HEK293 (cell line): ENCODE results near the gene FAM136A.

ENCODE experiments used
- SP2 ChIP-seq: fragments of 450-650 bp; formaldehyde crosslinking; IDR thresholded peaks from 2 replicates; pipeline ENCODE4 v1.5.1; 2016; ENCODE audit warnings: missing biosample characterization, missing genetic modification characterization
- WT1 ChIP-seq: fragments of 450-650 bp; formaldehyde crosslinking; IDR thresholded peaks from 2 replicates; pipeline ENCODE4 v1.5.1; 2016; ENCODE audit warnings: missing biosample characterization, missing genetic modification characterization
- ZNF202 ChIP-seq: fragments of 450-650 bp; formaldehyde crosslinking; IDR thresholded peaks from 2 replicates; pipeline ENCODE4 v1.5.1; 2016; ENCODE audit warnings: missing biosample characterization, missing genetic modification characterization, borderline replicate concordance
- ZNF274 ChIP-seq, 2 experiments: fragments of 200-500 bp in 1 of 2; fragments of 450-650 bp in 1 of 2; sonication (Bioruptor generic) in 1 of 2; formaldehyde crosslinking in 1 of 2; IDR thresholded peaks; 2 replicates each; pipeline versions ENCODE4 v1.5.1 to v1.6.1; 2014 to 2016; ENCODE audit warnings: borderline replicate concordance in 1 of 2, inconsistent platforms in 1 of 2, low read length in 1 of 2, missing biosample characterization in 1 of 2, missing genetic modification characterization in 1 of 2
- ZNF558 ChIP-seq: fragments of 450-650 bp; formaldehyde crosslinking; IDR thresholded peaks from 2 replicates; pipeline ENCODE4 v1.5.1; 2016; ENCODE audit warnings: missing biosample characterization, missing genetic modification characterization
- ZNF768 ChIP-seq: fragments of 450-650 bp; formaldehyde crosslinking; IDR thresholded peaks from 2 replicates; pipeline ENCODE4 v1.5.1; 2018; ENCODE audit warnings: missing biosample characterization, mild to moderate bottlenecking, missing genetic modification characterization
- ZXDB ChIP-seq: fragments of 450-650 bp; formaldehyde crosslinking; IDR thresholded peaks from 2 replicates; pipeline ENCODE4 v1.5.1; 2016; ENCODE audit warnings: missing biosample characterization, missing genetic modification characterization
- TF ChIP-seq, protein P1 (sequence below): fragments of 450-650 bp; formaldehyde crosslinking; IDR thresholded peaks from 2 replicates; pipeline ENCODE4 v1.5.1; 2016; ENCODE audit warnings: missing biosample characterization, missing genetic modification characterization
- TF ChIP-seq, protein P2 (sequence below): fragments of 450-650 bp; formaldehyde crosslinking; IDR thresholded peaks from 2 replicates; pipeline ENCODE4 v1.5.1; 2016; ENCODE audit warnings: missing biosample characterization, missing genetic modification characterization

DNA sequence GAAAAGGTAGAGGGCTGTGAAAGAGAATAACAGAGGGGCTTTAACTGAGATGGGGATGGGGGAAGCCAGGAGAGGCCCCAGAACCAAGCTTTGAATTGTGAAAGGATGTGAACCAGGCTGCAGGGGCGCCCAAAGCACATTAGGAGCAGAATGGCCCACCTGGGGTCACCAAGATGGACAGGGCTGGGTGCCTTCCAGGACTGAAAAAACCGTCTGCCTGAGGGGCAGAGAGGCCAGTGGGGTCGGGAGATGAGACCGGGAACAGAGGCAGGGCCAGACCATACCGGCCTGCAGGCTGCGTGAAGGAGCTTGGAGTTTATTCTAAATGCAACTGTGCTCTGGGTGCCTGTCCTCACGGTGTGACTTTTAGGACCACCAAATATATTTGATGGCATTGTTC, 29.1 kb upstream of the FAM136A start:
- TF ChIP-seq ZNF558 (tag by site-specific recombination) = no peak
- TF ChIP-seq ZNF202 (tag by site-specific recombination) = no peak
- no peak for TF ChIP-seq SP2
- TF ChIP-seq, protein P1, sequence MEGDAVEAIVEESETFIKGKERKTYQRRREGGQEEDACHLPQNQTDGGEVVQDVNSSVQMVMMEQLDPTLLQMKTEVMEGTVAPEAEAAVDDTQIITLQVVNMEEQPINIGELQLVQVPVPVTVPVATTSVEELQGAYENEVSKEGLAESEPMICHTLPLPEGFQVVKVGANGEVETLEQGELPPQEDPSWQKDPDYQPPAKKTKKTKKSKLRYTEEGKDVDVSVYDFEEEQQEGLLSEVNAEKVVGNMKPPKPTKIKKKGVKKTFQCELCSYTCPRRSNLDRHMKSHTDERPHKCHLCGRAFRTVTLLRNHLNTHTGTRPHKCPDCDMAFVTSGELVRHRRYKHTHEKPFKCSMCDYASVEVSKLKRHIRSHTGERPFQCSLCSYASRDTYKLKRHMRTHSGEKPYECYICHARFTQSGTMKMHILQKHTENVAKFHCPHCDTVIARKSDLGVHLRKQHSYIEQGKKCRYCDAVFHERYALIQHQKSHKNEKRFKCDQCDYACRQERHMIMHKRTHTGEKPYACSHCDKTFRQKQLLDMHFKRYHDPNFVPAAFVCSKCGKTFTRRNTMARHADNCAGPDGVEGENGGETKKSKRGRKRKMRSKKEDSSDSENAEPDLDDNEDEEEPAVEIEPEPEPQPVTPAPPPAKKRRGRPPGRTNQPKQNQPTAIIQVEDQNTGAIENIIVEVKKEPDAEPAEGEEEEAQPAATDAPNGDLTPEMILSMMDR = no peak
- TF ChIP-seq, protein P2, sequence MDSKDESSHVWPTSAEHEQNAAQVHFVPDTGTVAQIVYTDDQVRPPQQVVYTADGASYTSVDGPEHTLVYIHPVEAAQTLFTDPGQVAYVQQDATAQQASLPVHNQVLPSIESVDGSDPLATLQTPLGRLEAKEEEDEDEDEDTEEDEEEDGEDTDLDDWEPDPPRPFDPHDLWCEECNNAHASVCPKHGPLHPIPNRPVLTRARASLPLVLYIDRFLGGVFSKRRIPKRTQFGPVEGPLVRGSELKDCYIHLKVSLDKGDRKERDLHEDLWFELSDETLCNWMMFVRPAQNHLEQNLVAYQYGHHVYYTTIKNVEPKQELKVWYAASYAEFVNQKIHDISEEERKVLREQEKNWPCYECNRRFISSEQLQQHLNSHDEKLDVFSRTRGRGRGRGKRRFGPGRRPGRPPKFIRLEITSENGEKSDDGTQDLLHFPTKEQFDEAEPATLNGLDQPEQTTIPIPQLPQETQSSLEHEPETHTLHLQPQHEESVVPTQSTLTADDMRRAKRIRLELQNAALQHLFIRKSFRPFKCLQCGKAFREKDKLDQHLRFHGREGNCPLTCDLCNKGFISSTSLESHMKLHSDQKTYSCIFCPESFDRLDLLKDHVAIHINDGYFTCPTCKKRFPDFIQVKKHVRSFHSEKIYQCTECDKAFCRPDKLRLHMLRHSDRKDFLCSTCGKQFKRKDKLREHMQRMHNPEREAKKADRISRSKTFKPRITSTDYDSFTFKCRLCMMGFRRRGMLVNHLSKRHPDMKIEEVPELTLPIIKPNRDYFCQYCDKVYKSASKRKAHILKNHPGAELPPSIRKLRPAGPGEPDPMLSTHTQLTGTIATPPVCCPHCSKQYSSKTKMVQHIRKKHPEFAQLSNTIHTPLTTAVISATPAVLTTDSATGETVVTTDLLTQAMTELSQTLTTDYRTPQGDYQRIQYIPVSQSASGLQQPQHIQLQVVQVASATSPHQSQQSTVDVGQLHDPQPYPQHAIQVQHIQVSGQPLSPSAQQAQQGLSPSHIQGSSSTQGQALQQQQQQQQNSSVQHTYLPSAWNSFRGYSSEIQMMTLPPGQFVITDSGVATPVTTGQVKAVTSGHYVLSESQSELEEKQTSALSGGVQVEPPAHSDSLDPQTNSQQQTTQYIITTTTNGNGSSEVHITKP (tag by site-specific recombination) = no peak
- no peak for TF ChIP-seq ZXDB (tag by site-specific recombination)
- TF ChIP-seq WT1 (tag by site-specific recombination) = no peak
- TF ChIP-seq ZNF768 (tag by site-specific recombination) = no peak
- no peak for TF ChIP-seq ZNF274 (IDR thresholded peaks at IDR 0.05; ENCODE audit: low read length)
- no peak for TF ChIP-seq ZNF274 (tag by site-specific recombination; IDR thresholded peaks at IDR 0.05; ENCODE audit: borderline replicate concordance)
